Peyer's patch (tissue), 4 donors: Measurements from ENCODE around the gene B3GNT2. TPM values are rescaled to one million over a fixed set of nuclear protein-coding genes. Genes with fewer than 3 reads are reported as not detected.

Experiments used
- DNase-seq, 3 donors: peaks; one replicate each; pipeline ENCODE4 v3.0.0-alpha.2; 2017 to 2019
- H3K27ac ChIP-seq, 4 donors: fragments of 200-600 bp; sonication (generic); one replicate each; pipeline ENCODE4 v1.5.1; 2016 to 2019
- H3K27me3 ChIP-seq, 2 donors: fragments of 200-600 bp; sonication (generic); one replicate each; pipeline ENCODE4 v1.5.1; 2019
- H3K36me3 ChIP-seq, 3 donors: fragments of 200-600 bp; sonication (generic); one replicate each; pipeline ENCODE4 v1.5.1; 2016 to 2019
- H3K4me1 ChIP-seq, 4 donors: fragments of 200-600 bp; sonication (generic); one replicate each; pipeline ENCODE4 v1.5.1; 2016 to 2019
- H3K4me3 ChIP-seq, 4 donors: fragments of 200-600 bp; sonication (generic); 1 replicate in 3 of 4; 2 replicates in 1 of 4; pipeline ENCODE4 v1.5.1; 2016 to 2019; ENCODE audit warnings: mild to moderate bottlenecking in 1 of 4
- H3K9me3 ChIP-seq, 4 donors: fragments of 200-600 bp; sonication (generic); one replicate each; pipeline ENCODE4 v1.5.1; 2016 to 2019; ENCODE audit warnings: mild to moderate bottlenecking in 1 of 4
- CTCF ChIP-seq, 6 experiments: fragments of 450-650 bp in 4 of 6; fragments of 200-600 bp in 2 of 6; sonication (generic) in 1 of 6; IDR thresholded peaks; one replicate each; pipeline ENCODE4 v1.5.1; 2017 to 2019; ENCODE audit warnings: antibody characterized with exemption in 6 of 6, mild to moderate bottlenecking in 3 of 6, moderate library complexity in 1 of 6
- POLR2A ChIP-seq, 2 donors: fragments of 450-650 bp; IDR thresholded peaks; one replicate each; pipeline ENCODE4 v1.5.1; 2017; ENCODE audit warnings: antibody characterized with exemption in 2 of 2, mild to moderate bottlenecking in 2 of 2, moderate library complexity in 2 of 2
- total RNA-seq, 4 donors: library from RNA; depleted of rRNA; stranded (reverse); fragments of >200 nt; gene quantifications; one replicate each; pipeline ENCODE4 v1.1.0, GENCODE V29; 2016

The B3GNT2 gene
- total RNA-seq, 4 donors from 2014 or later: 5.8 to 25.6 (median 18.7) TPM

DNA sequence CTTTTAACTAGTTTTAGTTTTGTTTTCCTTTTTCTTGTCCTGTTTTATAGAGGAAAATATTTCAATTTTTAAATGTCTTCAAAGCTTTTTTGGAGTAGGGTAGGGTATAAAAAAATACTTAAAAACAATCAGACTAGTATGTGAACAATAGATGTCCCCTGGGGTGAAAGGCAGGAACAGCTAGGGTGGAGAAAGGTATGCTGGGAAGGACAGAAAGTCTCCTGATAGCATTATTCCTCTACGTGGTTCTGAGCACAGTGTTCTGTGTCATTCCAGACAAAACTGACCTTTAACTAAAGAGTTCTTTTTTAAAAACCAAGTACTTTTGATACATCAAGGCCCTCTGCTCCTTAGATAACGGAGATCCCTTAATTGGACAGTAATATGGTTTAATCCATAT, 32.1 kb upstream of the B3GNT2 start:
- Histone ChIP-seq H3K27me3 (no peaks in the 10 kb centered on the region), H3K4me1 (no peaks in the 10 kb centered on the region), H3K36me3 (no peaks in the 10 kb centered on the region), H3K9me3 (no peaks in the 10 kb centered on the region), H3K27ac (no peak overlapping the region), H3K4me3 (no peak overlapping the region)
- no peak for DNase-seq
- TF ChIP-seq CTCF (IDR thresholded peaks at IDR 0.05) (no peak), POLR2A (IDR thresholded peaks at IDR 0.05) (no peak)

- Histone ChIP-seq H3K4me1 (no peaks in the 10 kb centered on the region), H3K27me3 (no peaks in the 10 kb centered on the region), H3K27ac (no peak overlapping the region), H3K36me3 (no peaks in the 10 kb centered on the region), H3K9me3 (no peaks in the 10 kb centered on the region), H3K4me3 (no peak overlapping the region)
- TF ChIP-seq CTCF (IDR thresholded peaks at IDR 0.05) (no peak), POLR2A (IDR thresholded peaks at IDR 0.05) (no peak)
- no peak for DNase-seq
Measured at GRCh38 chr2:62175728-62176127, 20.2 kb upstream of the B3GNT2 start.

DNA sequence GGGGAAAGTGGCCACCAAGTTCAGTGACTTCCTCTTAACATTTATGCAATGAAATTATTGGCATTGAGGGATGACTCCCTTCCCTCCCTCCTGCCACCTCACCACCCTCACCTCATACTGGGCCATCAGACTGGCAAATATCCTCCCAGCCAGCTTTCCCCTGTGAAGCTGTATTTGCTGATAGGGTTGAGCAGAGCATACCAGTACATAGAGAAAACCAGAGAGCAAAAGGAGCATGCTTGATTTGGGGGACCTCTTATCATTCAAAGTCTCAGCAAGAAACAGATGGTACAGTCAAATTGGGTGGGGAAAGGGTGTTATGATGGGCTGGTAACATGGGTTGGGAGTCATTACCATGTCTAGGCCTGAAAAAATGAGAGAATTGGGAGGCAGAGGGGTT, 19.1 kb upstream of the B3GNT2 start:
- Histone ChIP-seq H3K27ac (no peak overlapping the region), H3K4me1 (no peaks in the 10 kb centered on the region), H3K4me3 (no peak overlapping the region), H3K9me3 (no peaks in the 10 kb centered on the region), H3K36me3 (no peaks in the 10 kb centered on the region), H3K27me3 (no peaks in the 10 kb centered on the region)
- DNase-seq: no peak
- TF ChIP-seq POLR2A (IDR thresholded peaks at IDR 0.05) (no peak), CTCF (IDR thresholded peaks at IDR 0.05) (no peak)

DNA sequence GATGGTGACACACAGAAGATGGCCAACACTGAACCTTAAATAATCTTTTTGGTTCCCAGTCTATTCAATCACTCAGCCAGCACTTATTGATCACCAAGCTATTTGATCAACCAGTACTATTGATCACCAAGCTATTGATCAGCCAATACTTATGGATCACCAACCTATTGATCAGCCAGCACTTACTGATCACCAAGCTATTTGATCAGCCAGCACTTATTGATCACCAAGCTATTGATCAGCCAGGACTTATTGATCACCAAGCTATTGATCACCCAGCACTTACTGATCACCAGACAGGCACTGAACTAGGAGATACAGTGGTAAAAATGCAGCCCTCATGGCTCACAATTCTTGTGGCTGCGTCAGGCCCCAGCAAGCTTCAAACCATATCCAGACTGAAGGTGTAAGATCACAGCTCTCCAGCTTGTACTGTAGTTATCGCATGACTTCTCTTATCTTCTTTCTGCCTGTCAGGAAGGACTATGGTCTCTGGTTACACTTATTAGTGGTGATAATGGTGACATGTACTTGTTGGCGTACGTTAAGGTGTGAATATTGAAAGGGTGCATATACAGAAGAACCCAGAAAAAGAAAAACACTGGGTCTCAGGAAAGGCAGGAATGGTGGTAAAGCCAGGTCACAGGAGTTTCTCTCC, 18.4 kb upstream of the B3GNT2 start:
- no peaks in the 10 kb centered on the region for H3K36me3 ChIP-seq
- no peak for DNase-seq
- no peaks in the 10 kb centered on the region for H3K4me1 ChIP-seq
- H3K27me3 ChIP-seq: no peaks in the 10 kb centered on the region
- TF ChIP-seq CTCF (IDR thresholded peaks at IDR 0.05) (no peak), POLR2A (IDR thresholded peaks at IDR 0.05) (no peak)
- H3K4me3 ChIP-seq: no peak overlapping the region
- no peaks in the 10 kb centered on the region for H3K9me3 ChIP-seq
- no peak overlapping the region for H3K27ac ChIP-seq

DNA sequence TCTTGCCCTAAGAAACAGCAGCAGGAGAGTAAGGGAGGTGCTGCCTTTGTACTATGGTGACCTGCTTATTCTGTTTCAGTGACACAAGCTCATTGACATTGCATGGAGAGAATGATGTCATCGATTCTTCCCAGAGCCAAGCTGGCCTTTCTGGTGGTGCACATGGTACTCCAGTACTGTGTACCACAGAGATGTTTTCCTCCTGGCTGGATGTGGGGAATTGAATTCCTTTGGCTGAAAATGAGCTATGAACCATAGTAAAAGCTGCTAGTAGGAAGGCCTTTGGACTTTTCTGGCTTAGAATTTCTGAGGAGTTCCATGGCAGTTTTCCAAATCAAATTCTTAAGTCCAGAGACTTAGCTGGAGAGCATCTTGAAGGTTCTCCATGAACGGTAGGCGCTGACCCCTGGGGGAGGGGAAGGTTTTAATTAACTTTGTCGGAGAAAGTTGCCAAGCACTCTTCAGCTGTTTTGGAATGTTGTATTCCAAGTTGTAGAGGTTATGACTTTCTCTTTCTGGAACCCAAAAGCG, 17.1 kb upstream of the B3GNT2 start:
- no peak overlapping the region for H3K4me3 ChIP-seq
- no peak overlapping the region for H3K27ac ChIP-seq
- DNase-seq: no peak
- no peak for TF ChIP-seq CTCF (IDR thresholded peaks at IDR 0.05)
- TF ChIP-seq POLR2A (IDR thresholded peaks at IDR 0.05): no peak
- H3K9me3 ChIP-seq: no peaks in the 10 kb centered on the region
- no peaks in the 10 kb centered on the region for H3K36me3 ChIP-seq
- no peaks in the 10 kb centered on the region for H3K4me1 ChIP-seq
- no peaks in the 10 kb centered on the region for H3K27me3 ChIP-seq
